Tibial nerve (tissue), 4 donors: ENCODE measurements around the gene PABPN1L.

Source experiments
- CTCF ChIP-seq, 5 experiments: fragments of 200-600 bp in 3 of 5; fragments of 450-650 bp in 2 of 5; sonication (generic) in 3 of 5; IDR thresholded peaks; one replicate each; pipeline ENCODE4 v1.5.1; 2016 to 2019; ENCODE audit warnings: antibody characterized with exemption in 5 of 5, mild to moderate bottlenecking in 3 of 5, moderate library complexity in 2 of 5
- EP300 ChIP-seq, 2 donors: sonication (generic); formaldehyde crosslinking; IDR thresholded peaks; one replicate each; pipeline ENCODE4 v1.6.1; 2017; ENCODE audit warnings: antibody characterized with exemption in 2 of 2, mild to moderate bottlenecking in 1 of 2

- TF ChIP-seq CTCF (IDR thresholded peaks at IDR 0.05) (peak in 1 of 5 experiments; percentile 22), EP300 (IDR thresholded peaks at IDR 0.05) (peak; percentile 70 to 94)
Observed at GRCh38 chr16:88856828-88857727, 9.4 kb downstream of the PABPN1L start, which contains the start of the genes GALNS and TRAPPC2L.
